Measurements from ENCODE around the gene SLC34A3.

GRCh38 chr9:137188490-137189296 lies 42.0 kb upstream of the SLC34A3 start, which contains the start of the genes ANAPC2 and SSNA1:
- TF ChIP-seq, protein P1, sequence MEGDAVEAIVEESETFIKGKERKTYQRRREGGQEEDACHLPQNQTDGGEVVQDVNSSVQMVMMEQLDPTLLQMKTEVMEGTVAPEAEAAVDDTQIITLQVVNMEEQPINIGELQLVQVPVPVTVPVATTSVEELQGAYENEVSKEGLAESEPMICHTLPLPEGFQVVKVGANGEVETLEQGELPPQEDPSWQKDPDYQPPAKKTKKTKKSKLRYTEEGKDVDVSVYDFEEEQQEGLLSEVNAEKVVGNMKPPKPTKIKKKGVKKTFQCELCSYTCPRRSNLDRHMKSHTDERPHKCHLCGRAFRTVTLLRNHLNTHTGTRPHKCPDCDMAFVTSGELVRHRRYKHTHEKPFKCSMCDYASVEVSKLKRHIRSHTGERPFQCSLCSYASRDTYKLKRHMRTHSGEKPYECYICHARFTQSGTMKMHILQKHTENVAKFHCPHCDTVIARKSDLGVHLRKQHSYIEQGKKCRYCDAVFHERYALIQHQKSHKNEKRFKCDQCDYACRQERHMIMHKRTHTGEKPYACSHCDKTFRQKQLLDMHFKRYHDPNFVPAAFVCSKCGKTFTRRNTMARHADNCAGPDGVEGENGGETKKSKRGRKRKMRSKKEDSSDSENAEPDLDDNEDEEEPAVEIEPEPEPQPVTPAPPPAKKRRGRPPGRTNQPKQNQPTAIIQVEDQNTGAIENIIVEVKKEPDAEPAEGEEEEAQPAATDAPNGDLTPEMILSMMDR (IDR thresholded peaks at IDR 0.05; ENCODE audit: low read length) = peak; percentile 49
- TF ChIP-seq EZH2phosphoT487 (IDR thresholded peaks at IDR 0.05; ENCODE audit: low read length) (no peak), EZH2 (optimal IDR thresholded peaks at IDR 0.05; ENCODE audit: low read depth, low read length) (no peak)

Data from MM.1S (cell line).